Neuronal stem cell (in vitro differentiated cells): Measurements from ENCODE around the gene BLOC1S3.
A peak's percentile ranks its signal among the peaks of the same experiment; 100 is the strongest.

Experiments
- DNase-seq: peaks from one replicate; pipeline ENCODE4 v3.0.0-alpha.2; 2013; ENCODE audit warnings: low spot score
- H2AFZ ChIP-seq: one replicate; pipeline ENCODE4 v1.6.1; 2013; ENCODE audit warnings: mild to moderate bottlenecking, low read length, inconsistent platforms
- H2AK5ac ChIP-seq: 2 replicates; pipeline ENCODE4 v1.6.1; 2013; ENCODE audit warnings: low read depth, mild to moderate bottlenecking, inconsistent platforms, low read length, moderate library complexity, mixed read lengths
- H2BK120ac ChIP-seq: 2 replicates; pipeline ENCODE4 v1.6.1; 2013; ENCODE audit warnings: low read depth, mild to moderate bottlenecking, inconsistent platforms, low read length, moderate library complexity, mixed read lengths
- H2BK12ac ChIP-seq: one replicate; pipeline ENCODE4 v1.6.1; 2013; ENCODE audit warnings: low read length, inconsistent platforms
- H2BK15ac ChIP-seq: 2 replicates; pipeline ENCODE4 v1.6.1; 2013; ENCODE audit warnings: mild to moderate bottlenecking, low read length, inconsistent platforms, mixed read lengths
- H2BK5ac ChIP-seq: one replicate; pipeline ENCODE4 v1.6.1; 2013; ENCODE audit warnings: inconsistent platforms, mild to moderate bottlenecking, low read length, moderate library complexity
- H3K14ac ChIP-seq: one replicate; pipeline ENCODE4 v1.6.1; 2013; ENCODE audit warnings: low read length, inconsistent platforms
- H3K18ac ChIP-seq: 2 replicates; pipeline ENCODE4 v1.6.1; 2013; ENCODE audit warnings: low read length, inconsistent platforms
- H3K23ac ChIP-seq: 2 replicates; pipeline ENCODE4 v1.6.1; 2013; ENCODE audit warnings: low read depth, mild to moderate bottlenecking, mixed read lengths, low read length, inconsistent platforms; ENCODE audit not compliant: poor library complexity
- H3K27ac ChIP-seq: replicated peaks from 3 replicates; pipeline ENCODE4 v1.5.1; 2013; ENCODE audit warnings: low read length, inconsistent platforms
- H3K27me3 ChIP-seq, 3 experiments: 2 replicates each; pipeline ENCODE4 v1.6.1; 2013; ENCODE audit warnings: low read length in 3 of 3, mild to moderate bottlenecking in 2 of 3, inconsistent platforms in 1 of 3, low read depth in 1 of 3, mixed read lengths in 1 of 3, moderate library complexity in 1 of 3; ENCODE audit not compliant: control insufficient read depth in 3 of 3, insufficient read depth in 3 of 3
- H3K36me3 ChIP-seq, 2 donors: replicated peaks in 1 of 2; 2 replicates each; pipeline ENCODE4 v1.6.1; 2013; ENCODE audit warnings: low read length in 2 of 2; ENCODE audit not compliant: control insufficient read depth in 2 of 2, insufficient read depth in 2 of 2
- H3K4ac ChIP-seq: 2 replicates; pipeline ENCODE4 v1.6.1; 2013; ENCODE audit warnings: inconsistent platforms, mild to moderate bottlenecking, low read length, moderate library complexity
- H3K4me1 ChIP-seq, 2 donors: 1 replicate in 1 of 2; 2 replicates in 1 of 2; pipeline ENCODE4 v1.6.1; 2013; ENCODE audit warnings: low read length in 2 of 2, low read depth in 1 of 2; ENCODE audit not compliant: control insufficient read depth in 2 of 2, insufficient read depth in 1 of 2
- H3K4me2 ChIP-seq: one replicate; pipeline ENCODE4 v1.6.1; 2013; ENCODE audit warnings: mild to moderate bottlenecking, low read length, inconsistent platforms; ENCODE audit not compliant: insufficient read depth, poor library complexity, severe bottlenecking
- H3K4me3 ChIP-seq, 2 donors: 2 replicates each; pipeline ENCODE4 v1.5.1; 2013; ENCODE audit warnings: low read length in 2 of 2, mild to moderate bottlenecking in 2 of 2, inconsistent platforms in 1 of 2, moderate library complexity in 1 of 2
- H3K79me1 ChIP-seq: one replicate; pipeline ENCODE4 v1.6.1; 2013; ENCODE audit warnings: low read depth, mild to moderate bottlenecking, inconsistent platforms, low read length, moderate library complexity
- H3K9ac ChIP-seq: one replicate; pipeline ENCODE4 v1.6.1; 2013; ENCODE audit warnings: mild to moderate bottlenecking, low read depth, low read length, inconsistent platforms; ENCODE audit not compliant: poor library complexity
- H3K9me3 ChIP-seq, 2 donors: replicated peaks in 1 of 2; 2 replicates each; pipeline versions ENCODE3 to v1.6.1; 2013; ENCODE audit warnings: low read length in 2 of 2, mild to moderate bottlenecking in 2 of 2, inconsistent platforms in 1 of 2, low read depth in 1 of 2, mixed read lengths in 1 of 2, moderate library complexity in 1 of 2; ENCODE audit not compliant: control insufficient read depth in 2 of 2, insufficient read depth in 1 of 2
- H4K8ac ChIP-seq: one replicate; pipeline ENCODE4 v1.6.1; 2013; ENCODE audit warnings: low read depth, mild to moderate bottlenecking, inconsistent platforms, low read length, moderate library complexity
- H4K91ac ChIP-seq: one replicate; pipeline ENCODE4 v1.6.1; 2013; ENCODE audit warnings: low read length, low read depth, mild to moderate bottlenecking, inconsistent platforms; ENCODE audit not compliant: poor library complexity
- WGBS, 2 donors: extraction: QIAGEN DNeasy Blood & Tissue Kit; methylation state at CpG; one replicate each; pipeline ENCODE4 v1.1.7; 2013; ENCODE audit warnings: missing lambda C conversion rate in 2 of 2, mixed read lengths in 1 of 2; ENCODE audit not compliant: insufficient read length in 2 of 2, insufficient replicate concordance in 1 of 2; ENCODE audit errors: extremely low coverage in 2 of 2; 5-methylcytosine and 5-hydroxymethylcytosine counted together

Gene BLOC1S3

DNA sequence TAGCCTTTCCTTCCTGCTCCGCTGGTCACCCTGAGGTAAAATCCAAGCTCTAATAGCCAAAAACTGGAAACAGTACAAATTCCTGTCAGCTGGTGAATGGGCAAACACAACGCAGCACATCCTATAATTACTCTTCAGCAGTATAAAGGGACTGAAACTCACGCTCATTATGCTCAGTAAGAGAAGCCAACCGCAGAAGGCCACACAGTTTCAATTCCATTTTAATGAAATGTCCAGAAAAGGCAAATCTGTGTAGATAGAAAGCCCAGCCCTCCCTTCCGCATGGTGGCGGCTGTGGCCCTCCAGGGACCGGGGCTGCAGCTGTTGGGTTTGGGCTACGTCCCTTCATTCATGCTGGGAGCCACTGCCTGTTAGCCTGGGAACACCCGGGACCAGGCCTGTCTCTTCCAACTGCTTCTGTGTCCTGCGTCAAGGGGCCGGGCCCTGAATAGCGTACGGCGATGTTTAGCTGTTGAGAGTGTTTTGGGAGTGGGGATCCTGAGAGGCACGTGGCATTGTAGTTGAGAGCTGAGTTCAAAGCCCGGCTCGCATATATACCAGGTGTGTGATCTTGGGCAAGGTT, 41.3 kb upstream of the BLOC1S3 start:
- H2AFZ ChIP-seq: no peak overlapping the region

GRCh38 chr19:45138303-45138751, 40.3 kb upstream of the BLOC1S3 start:
- H2BK12ac ChIP-seq: no peak overlapping the region
- no peak overlapping the region for H3K27ac ChIP-seq
- no CpG with 5 or more reads among the region's 11 CpGs for WGBS, 2 donors
- no peak overlapping the region for H2BK120ac ChIP-seq
- no peak overlapping the region for H2BK15ac ChIP-seq
- H3K9ac ChIP-seq: peak overlapping the region; percentile 63
- H3K18ac ChIP-seq: peak overlapping the region; percentile 84
- no peak for DNase-seq
- peaks cover 21% of the 10 kb centered on the region for H3K79me1 ChIP-seq
- peak overlapping the region; percentile 77 for H2BK5ac ChIP-seq
- H2AK5ac ChIP-seq: peak overlapping the region; percentile 58
- no peak overlapping the region for H3K4me2 ChIP-seq
- H3K4me3 ChIP-seq: no peak overlapping the region
- H3K14ac ChIP-seq: no peak overlapping the region
- no peak overlapping the region for H2AFZ ChIP-seq
- peaks cover 19 to 30% of the 10 kb centered on the region in 2 donors for H3K36me3 ChIP-seq
- H3K23ac ChIP-seq: no peak overlapping the region
- H4K8ac ChIP-seq: no peak overlapping the region
- H3K9me3 ChIP-seq: peaks cover 0 to 2% of the 10 kb centered on the region in 2 donors
- peaks cover 13 to 19% of the 10 kb centered on the region in 2 donors for H3K4me1 ChIP-seq
- H3K27me3 ChIP-seq: no peaks in the 10 kb centered on the region
- H3K4ac ChIP-seq: peak overlapping the region; percentile 10
- no peak overlapping the region for H4K91ac ChIP-seq

More for the DNA sequence above, 41.3 kb upstream of the BLOC1S3 start:
- Histone ChIP-seq H3K23ac (no peak overlapping the region), H3K4me3 (no peak overlapping the region), H3K36me3 (peaks cover 15 to 20% of the 10 kb centered on the region in 2 donors), H2BK120ac (no peak overlapping the region), H3K79me1 (peaks cover 17% of the 10 kb centered on the region), H3K9me3 (peaks cover 0 to 2% of the 10 kb centered on the region in 2 donors), H3K9ac (no peak overlapping the region), H2AK5ac (no peak overlapping the region), H3K18ac (peak overlapping the region; percentile 4), H2BK5ac (no peak overlapping the region), H4K91ac (no peak overlapping the region), H3K27ac (no peak overlapping the region), H4K8ac (no peak overlapping the region), H3K27me3 (no peaks in the 10 kb centered on the region), H3K4me2 (no peak overlapping the region), H3K4ac (no peak overlapping the region), H2BK15ac (no peak overlapping the region), H3K14ac (no peak overlapping the region), H3K4me1 (peaks cover 13 to 19% of the 10 kb centered on the region in 2 donors), H2BK12ac (no peak overlapping the region)
- no peak for DNase-seq
- no CpG with 5 or more reads among the region's 17 CpGs for WGBS, 2 donors

GRCh38 chr19:45139286-45140143, 39.1 kb upstream of the BLOC1S3 start:
- no peak for DNase-seq
- Histone ChIP-seq H4K91ac (no peak overlapping the region), H3K79me1 (peaks cover 24% of the 10 kb centered on the region), H2BK120ac (no peak overlapping the region), H2BK12ac (no peak overlapping the region), H3K9ac (no peak overlapping the region), H3K4ac (no peak overlapping the region), H2AK5ac (peak overlapping the region; percentile 52), H3K14ac (no peak overlapping the region), H3K4me1 (peaks cover 13 to 19% of the 10 kb centered on the region in 2 donors), H2BK15ac (no peak overlapping the region), H3K4me3 (peak overlapping the region in 1 of 2 donors; percentile 26), H3K9me3 (peaks cover 0 to 2% of the 10 kb centered on the region in 2 donors), H3K27me3 (no peaks in the 10 kb centered on the region), H3K18ac (peak overlapping the region; percentile 8), H4K8ac (peak overlapping the region; percentile 43), H3K27ac (no peak overlapping the region), H3K36me3 (peaks cover 20 to 38% of the 10 kb centered on the region in 2 donors), H2BK5ac (no peak overlapping the region), H3K4me2 (no peak overlapping the region), H2AFZ (no peak overlapping the region), H3K23ac (peak overlapping the region; percentile 31)
- no CpG with 5 or more reads among the region's 24 CpGs for WGBS, 2 donors

GRCh38 chr19:45140144-45140503, 38.5 kb upstream of the BLOC1S3 start:
- H4K8ac ChIP-seq: peak overlapping the region; percentile 43
- H3K27me3 ChIP-seq: no peaks in the 10 kb centered on the region
- H3K9ac ChIP-seq: no peak overlapping the region
- no peak overlapping the region for H2BK15ac ChIP-seq
- H3K27ac ChIP-seq: no peak overlapping the region
- no peak for DNase-seq
- H2AK5ac ChIP-seq: peak overlapping the region; percentile 52
- no peak overlapping the region for H2AFZ ChIP-seq
- H4K91ac ChIP-seq: no peak overlapping the region
- H3K18ac ChIP-seq: no peak overlapping the region
- peak overlapping the region; percentile 31 for H3K23ac ChIP-seq
- H3K9me3 ChIP-seq: peaks cover 0 to 2% of the 10 kb centered on the region in 2 donors
- peaks cover 28% of the 10 kb centered on the region for H3K79me1 ChIP-seq
- H3K4me1 ChIP-seq: peaks cover 13 to 19% of the 10 kb centered on the region in 2 donors
- no peak overlapping the region for H2BK120ac ChIP-seq
- no peak overlapping the region for H3K4me2 ChIP-seq
- peak overlapping the region in 1 of 2 donors; percentile 26 for H3K4me3 ChIP-seq
- peaks cover 20 to 44% of the 10 kb centered on the region in 2 donors for H3K36me3 ChIP-seq
- WGBS, 2 donors: no CpG with 5 or more reads among the region's 8 CpGs
- no peak overlapping the region for H3K14ac ChIP-seq
- H2BK5ac ChIP-seq: no peak overlapping the region
- H3K4ac ChIP-seq: no peak overlapping the region
- no peak overlapping the region for H2BK12ac ChIP-seq
